GM23248 (cell line): ENCODE data around the gene C2orf49.

Experiments used
- EZH2 ChIP-seq: fragments of 200-600 bp; sonication (generic); IDR thresholded peaks from 2 replicates; pipeline ENCODE4 v1.6.1; 2018; ENCODE audit warnings: antibody characterized with exemption, mild to moderate bottlenecking; ENCODE audit not compliant: insufficient read depth, poor library complexity, severe bottlenecking
- EZH2phosphoT487 ChIP-seq: fragments of 200-600 bp; sonication (generic); IDR thresholded peaks from 2 replicates; pipeline ENCODE4 v1.6.1; 2018; ENCODE audit warnings: antibody characterized with exemption, moderate library complexity, mild to moderate bottlenecking, low read depth; ENCODE audit not compliant: insufficient read depth

DNA sequence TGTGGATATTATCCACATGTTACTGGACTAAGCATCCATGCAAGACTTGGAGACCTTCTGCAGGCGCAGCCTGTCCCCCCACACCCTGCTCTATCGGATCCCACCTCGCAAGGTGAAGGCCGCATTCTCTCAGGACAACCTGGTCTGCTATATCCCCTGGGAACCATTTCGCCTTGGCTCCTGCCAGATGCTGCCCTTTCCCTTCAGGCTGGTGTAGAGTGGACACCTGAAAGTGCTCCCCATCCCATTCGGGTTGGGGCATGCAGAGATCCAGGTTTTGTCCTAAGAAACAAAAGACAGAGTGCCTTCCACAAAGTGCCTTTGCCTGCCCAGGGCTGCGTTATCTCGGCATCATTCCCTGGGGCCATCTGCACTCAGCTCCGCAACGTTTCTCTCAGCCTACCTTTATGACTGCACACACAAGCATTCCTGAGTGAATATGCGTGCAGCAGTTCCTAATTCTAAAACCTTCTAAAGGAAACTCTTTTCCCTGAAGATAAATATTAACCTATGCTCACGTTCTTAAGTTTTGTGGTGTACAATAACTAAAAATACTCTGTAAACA is 41.0 kb downstream of the C2orf49 start:
- no peak for TF ChIP-seq EZH2phosphoT487
- TF ChIP-seq EZH2 = no peak
